ENCODE measurements around the gene MVK. TPM values are rescaled to one million over a fixed set of nuclear protein-coding genes. Genes with fewer than 3 reads are reported as not detected.

MVK gene
- total and polyA plus RNA-seq, 7 donors = 9.1 to 40.8 (median 13.8) TPM

DNA sequence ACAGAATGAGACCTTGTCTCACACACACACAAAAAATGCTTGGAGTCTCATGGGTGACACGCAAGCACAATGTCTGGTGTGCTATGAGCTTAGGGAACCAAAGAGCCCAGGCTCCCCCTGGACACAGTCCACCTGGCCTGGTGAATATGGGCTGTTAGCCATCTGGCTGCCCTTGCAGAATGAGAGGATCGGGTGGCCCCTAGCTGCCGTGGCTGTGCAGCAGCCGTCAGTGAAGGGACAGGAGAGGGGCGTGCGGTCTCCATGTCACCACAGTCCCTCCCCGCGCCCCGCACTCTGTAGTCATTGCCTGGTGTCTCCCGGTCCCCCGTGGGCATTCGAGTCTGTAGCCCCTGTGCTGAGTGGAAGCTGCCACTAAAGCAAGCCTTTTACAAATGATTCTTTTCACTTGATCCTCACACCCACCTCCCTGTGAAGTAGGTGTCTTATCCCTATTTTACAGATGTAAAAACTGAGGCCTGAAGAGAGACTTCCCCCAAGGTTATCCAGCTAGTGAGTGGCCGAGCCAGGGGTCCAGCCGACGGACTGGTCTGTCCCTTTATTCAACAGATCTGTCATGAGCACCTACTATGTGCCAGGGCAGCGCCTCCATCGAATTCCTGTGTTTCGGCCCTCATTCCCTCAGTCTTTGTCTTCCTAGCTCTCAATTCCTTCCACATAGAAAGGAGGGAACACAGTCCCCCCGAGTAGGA is 18.8 kb downstream of the MVK start:
- 95 to 96% methylated on average over 19 of the region's 19 CpGs for WGBS, 2 donors
- Histone ChIP-seq H3K4me3 (no peak overlapping the region), H3K4me1 (peaks cover 0 to 3% (median 1%) of the 10 kb centered on the region in 4 donors), H3K36me3 (peaks cover 0 to 66% (median 6%) of the 10 kb centered on the region in 4 donors), H3K27me3 (no peaks in the 10 kb centered on the region), H3K9me3 (no peaks in the 10 kb centered on the region), H3K27ac (no peak overlapping the region)
- intact Hi-C loops (cut with DNase I) = no loop called here
- TF ChIP-seq EP300 (IDR thresholded peaks at IDR 0.05) (no peak), POLR2AphosphoS5 (IDR thresholded peaks at IDR 0.05) (no peak), POLR2A (IDR thresholded peaks at IDR 0.05) (no peak)
- DNase-seq = no peak

DNA sequence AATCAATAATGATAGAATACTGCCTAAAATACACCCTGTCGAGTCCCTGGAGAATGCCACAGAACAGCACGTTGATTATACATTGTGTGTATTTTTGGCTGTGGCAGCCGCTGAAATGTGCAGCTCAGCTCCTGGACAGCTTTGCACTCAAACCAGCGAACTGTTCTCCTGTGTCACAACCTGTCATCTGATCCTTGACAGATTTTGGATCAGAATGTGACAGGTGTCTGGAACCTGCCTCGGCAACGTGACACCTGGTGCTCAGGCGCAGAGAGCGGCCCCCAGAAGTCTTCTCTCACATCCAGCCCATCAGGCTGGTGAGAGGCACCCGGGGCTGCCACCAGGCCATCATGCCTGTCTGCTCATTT is 19.3 kb downstream of the MVK start:
- WGBS, 2 donors = 93% methylated on average over 9 of the region's 9 CpGs
- TF ChIP-seq, protein P1, sequence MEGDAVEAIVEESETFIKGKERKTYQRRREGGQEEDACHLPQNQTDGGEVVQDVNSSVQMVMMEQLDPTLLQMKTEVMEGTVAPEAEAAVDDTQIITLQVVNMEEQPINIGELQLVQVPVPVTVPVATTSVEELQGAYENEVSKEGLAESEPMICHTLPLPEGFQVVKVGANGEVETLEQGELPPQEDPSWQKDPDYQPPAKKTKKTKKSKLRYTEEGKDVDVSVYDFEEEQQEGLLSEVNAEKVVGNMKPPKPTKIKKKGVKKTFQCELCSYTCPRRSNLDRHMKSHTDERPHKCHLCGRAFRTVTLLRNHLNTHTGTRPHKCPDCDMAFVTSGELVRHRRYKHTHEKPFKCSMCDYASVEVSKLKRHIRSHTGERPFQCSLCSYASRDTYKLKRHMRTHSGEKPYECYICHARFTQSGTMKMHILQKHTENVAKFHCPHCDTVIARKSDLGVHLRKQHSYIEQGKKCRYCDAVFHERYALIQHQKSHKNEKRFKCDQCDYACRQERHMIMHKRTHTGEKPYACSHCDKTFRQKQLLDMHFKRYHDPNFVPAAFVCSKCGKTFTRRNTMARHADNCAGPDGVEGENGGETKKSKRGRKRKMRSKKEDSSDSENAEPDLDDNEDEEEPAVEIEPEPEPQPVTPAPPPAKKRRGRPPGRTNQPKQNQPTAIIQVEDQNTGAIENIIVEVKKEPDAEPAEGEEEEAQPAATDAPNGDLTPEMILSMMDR (IDR thresholded peaks at IDR 0.05) = no peak
- no peak for TF ChIP-seq EP300 (IDR thresholded peaks at IDR 0.05)
- no peak for TF ChIP-seq POLR2A (IDR thresholded peaks at IDR 0.05)
- no peak for TF ChIP-seq POLR2AphosphoS5 (IDR thresholded peaks at IDR 0.05)
- H3K4me1 ChIP-seq = peaks cover 0 to 8% (median 4%) of the 10 kb centered on the region in 4 donors
- H3K27me3 ChIP-seq = no peaks in the 10 kb centered on the region
- H3K4me3 ChIP-seq = no peak overlapping the region
- H3K9me3 ChIP-seq = no peaks in the 10 kb centered on the region
- no peak for DNase-seq
- peaks cover 0 to 61% (median 6%) of the 10 kb centered on the region in 4 donors for H3K36me3 ChIP-seq
- intact Hi-C loops (cut with DNase I) = no loop called here
- H3K27ac ChIP-seq = no peak overlapping the region

DNA sequence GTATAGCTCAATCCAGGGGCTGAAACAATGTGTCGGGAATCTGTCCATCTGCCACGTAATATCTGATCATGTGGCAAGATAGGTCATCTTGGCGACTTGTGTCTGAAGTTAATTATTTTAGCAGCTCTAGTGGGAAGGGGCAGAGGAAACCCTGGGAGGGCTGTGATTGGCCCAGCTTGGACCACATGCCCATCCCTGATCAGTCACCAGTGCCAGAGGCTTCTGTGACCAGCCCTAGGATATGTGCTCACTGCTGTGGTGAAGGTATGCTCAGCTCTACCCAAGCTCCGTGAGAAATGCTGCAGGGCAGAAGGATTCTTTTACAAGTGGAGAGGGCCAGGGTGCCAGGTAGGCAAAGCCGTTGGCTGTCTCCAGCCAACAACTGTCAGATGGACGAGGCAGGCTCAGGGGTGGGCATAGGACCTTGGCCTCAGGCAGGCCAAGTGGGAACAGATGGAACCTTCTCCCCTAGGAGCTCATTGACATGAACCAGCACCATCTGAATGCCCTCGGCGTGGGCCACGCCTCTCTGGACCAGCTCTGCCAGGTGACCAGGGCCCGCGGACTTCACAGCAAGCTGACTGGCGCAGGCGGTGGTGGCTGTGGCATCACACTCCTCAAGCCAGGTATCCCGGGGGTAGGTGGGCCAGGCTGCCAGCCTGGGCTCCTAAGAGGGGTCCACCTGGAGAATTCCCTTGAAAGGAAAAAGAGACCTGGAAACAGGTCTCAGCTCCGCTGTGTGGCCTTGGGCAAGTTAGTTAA is 21.1 kb downstream of the MVK start:
- 92 to 94% methylated on average over 15 of the region's 15 CpGs for WGBS, 2 donors
- H3K27me3 ChIP-seq = no peaks in the 10 kb centered on the region
- DNase-seq = no peak
- no peak overlapping the region for H3K4me3 ChIP-seq
- no peak overlapping the region for H3K27ac ChIP-seq
- intact Hi-C loops (cut with DNase I) = no loop called here
- H3K9me3 ChIP-seq = no peaks in the 10 kb centered on the region
- H3K4me1 ChIP-seq = peaks cover 0 to 12% (median 8%) of the 10 kb centered on the region in 4 donors
- H3K36me3 ChIP-seq = peaks cover 0 to 52% (median 4%) of the 10 kb centered on the region in 4 donors
- no peak for TF ChIP-seq POLR2AphosphoS5 (IDR thresholded peaks at IDR 0.05)
- TF ChIP-seq, protein P1 (IDR thresholded peaks at IDR 0.05) = no peak
- TF ChIP-seq POLR2A (IDR thresholded peaks at IDR 0.05) = no peak
- no peak for TF ChIP-seq EP300 (IDR thresholded peaks at IDR 0.05)

DNA sequence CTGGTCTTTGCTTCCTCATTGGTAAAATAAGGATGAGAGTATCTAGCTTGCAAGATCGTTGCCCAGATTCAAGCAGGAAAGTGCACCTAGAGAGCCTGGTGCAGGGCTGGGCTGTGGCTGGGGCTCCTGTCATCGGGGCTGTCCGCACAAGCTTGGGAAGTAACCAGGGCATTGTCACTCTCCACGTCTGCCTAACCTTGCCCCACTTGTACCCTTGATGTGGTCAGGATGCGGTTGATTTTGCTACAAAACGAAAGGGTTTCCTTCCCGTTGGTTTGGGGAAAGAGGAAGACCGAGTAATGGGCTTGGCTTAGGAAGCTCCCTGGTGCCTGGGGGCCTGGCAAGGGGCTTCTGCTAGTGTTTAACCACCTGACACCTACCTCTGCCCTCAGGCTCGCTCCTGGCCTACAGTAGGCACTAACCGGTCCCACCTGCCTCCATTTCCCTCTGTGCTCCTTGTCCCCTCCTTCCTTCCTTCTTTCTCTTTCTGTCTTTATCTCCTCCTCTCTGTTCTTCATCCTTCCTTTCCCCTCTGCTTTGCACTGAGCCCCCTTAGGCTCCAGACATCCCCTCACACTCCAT is 21.8 kb downstream of the MVK start:
- WGBS, 2 donors = 44 to 86% methylated on average over 10 of the region's 10 CpGs
- no peak for TF ChIP-seq POLR2A (IDR thresholded peaks at IDR 0.05)
- TF ChIP-seq EP300 (IDR thresholded peaks at IDR 0.05) = no peak
- TF ChIP-seq, protein P1 (IDR thresholded peaks at IDR 0.05) = no peak
- no peak for TF ChIP-seq POLR2AphosphoS5 (IDR thresholded peaks at IDR 0.05)
- peaks cover 0 to 12% (median 8%) of the 10 kb centered on the region in 4 donors for H3K4me1 ChIP-seq
- no peak overlapping the region for H3K27ac ChIP-seq
- DNase-seq = no peak
- no peaks in the 10 kb centered on the region for H3K27me3 ChIP-seq
- intact Hi-C loops (cut with DNase I) = no loop called here
- H3K4me3 ChIP-seq = no peak overlapping the region
- no peaks in the 10 kb centered on the region for H3K9me3 ChIP-seq
- H3K36me3 ChIP-seq = peaks cover 0 to 52% (median 4%) of the 10 kb centered on the region in 4 donors
